Type B pancreatic cell (in vitro differentiated cells): Measurements from ENCODE around the gene BLOC1S6. TPM values are rescaled to one million over a fixed set of nuclear protein-coding genes. Genes with fewer than 3 reads are reported as not detected.

Experiments
- DNase-seq: peaks from one replicate; pipeline ENCODE4 v3.0.0; 2021; ENCODE audit warnings: mixed read lengths; ENCODE audit not compliant: unreplicated experiment; ENCODE audit errors: extremely low spot score
- H3K27ac Mint-ChIP-seq: 2 replicates; pipeline ENCODE4 v1.8.0; 2021; ENCODE audit warnings: mild to moderate bottlenecking, mixed read lengths
- H3K27me3 Mint-ChIP-seq: 2 replicates; pipeline ENCODE4 v1.8.0; 2021; ENCODE audit warnings: mixed read lengths
- H3K36me3 Mint-ChIP-seq: 2 replicates; pipeline ENCODE4 v1.8.0; 2021; ENCODE audit warnings: mixed read lengths
- H3K4me1 Mint-ChIP-seq: one replicate; pipeline ENCODE4 v1.8.0; 2021; ENCODE audit warnings: mixed read lengths; ENCODE audit not compliant: unreplicated experiment
- H3K4me3 Mint-ChIP-seq: 2 replicates; pipeline ENCODE4 v1.8.0; 2021; ENCODE audit warnings: mild to moderate bottlenecking, mixed read lengths
- H3K9me3 Mint-ChIP-seq: 2 replicates; pipeline ENCODE4 v1.8.0; 2021; ENCODE audit warnings: mixed read lengths
- CTCF ChIP-seq: fragments of 200-600 bp; sonication (generic); conservative IDR thresholded peaks from 2 replicates; pipeline ENCODE4 v1.5.0; 2021; ENCODE audit warnings: antibody characterized with exemption, mild to moderate bottlenecking
- total RNA-seq: library from RNA; stranded (reverse); gene quantifications from 2 replicates; pipeline ENCODE4 v1.2.1, GENCODE V29; 2021; ENCODE audit warnings: low replicate concordance

Gene BLOC1S6
- total RNA-seq, 1 donor from 2014 or later, result 46.7 TPM

DNA sequence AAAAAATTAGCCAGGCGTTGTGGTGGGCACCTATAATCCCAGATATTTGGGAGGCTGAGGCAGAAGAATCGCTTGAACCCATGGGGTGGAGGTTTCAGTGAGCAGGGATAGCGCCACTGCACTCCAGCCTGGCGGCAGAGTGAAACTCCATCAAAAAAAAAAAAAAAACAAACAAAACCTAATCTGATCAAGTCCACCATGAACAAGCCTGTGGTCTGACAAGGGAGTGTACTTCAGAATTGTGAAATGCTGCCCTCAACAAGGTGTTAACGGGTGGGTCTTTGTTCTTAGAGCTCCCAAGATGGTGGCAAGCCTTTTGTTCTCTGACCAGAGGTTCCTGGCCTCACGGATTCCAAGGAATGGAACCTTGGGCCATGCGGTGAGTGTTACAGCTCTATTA is 40.4 kb upstream of the BLOC1S6 start:
- Mint-ChIP-seq H3K36me3 (no peaks in the 10 kb centered on the region), H3K27ac (no peak overlapping the region), H3K4me3 (no peak overlapping the region), H3K4me1 (no peaks in the 10 kb centered on the region), H3K9me3 (no peaks in the 10 kb centered on the region), H3K27me3 (no peaks in the 10 kb centered on the region)
- no peak for TF ChIP-seq CTCF
- no peak for DNase-seq

DNA sequence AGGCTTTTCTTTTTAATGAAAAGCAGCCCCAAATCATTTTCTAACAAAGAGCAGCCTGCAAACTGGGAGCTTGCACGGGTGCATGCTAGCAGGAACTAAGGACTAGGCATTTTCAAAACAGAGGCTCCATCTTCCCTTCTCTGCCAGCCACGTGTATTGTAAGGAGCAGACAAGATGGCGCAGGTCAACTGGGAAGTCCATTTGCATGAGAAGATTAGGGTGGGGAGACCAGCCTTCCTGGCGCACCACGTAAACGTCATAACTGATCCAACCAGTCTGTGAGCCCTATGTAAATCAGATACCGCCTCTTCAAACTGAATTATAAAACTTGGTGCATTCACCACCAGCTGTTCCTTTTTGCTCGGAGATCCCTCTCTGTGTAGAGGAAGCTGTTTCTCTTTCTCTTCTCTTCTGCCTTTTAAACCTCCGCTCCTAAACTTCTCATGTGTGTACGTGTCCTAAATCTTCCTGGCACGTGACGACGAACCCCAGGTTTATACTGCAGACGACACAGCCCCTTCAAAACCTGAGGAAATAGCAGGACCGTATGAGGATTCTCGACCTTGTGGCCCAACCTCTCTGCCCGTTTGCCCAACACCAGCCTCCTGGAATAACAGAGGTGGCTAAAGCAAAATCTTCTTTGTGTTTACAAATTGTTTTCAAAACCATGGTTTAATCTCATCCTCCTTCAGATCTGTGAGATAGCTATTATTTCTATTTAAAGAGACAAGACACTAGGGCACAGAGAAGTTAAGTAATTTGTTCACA is 38.2 kb upstream of the BLOC1S6 start:
- no peaks in the 10 kb centered on the region for H3K4me1 Mint-ChIP-seq
- no peak overlapping the region for H3K27ac Mint-ChIP-seq
- TF ChIP-seq CTCF, result no peak
- no peaks in the 10 kb centered on the region for H3K36me3 Mint-ChIP-seq
- no peak overlapping the region for H3K4me3 Mint-ChIP-seq
- no peak for DNase-seq
- no peaks in the 10 kb centered on the region for H3K9me3 Mint-ChIP-seq
- H3K27me3 Mint-ChIP-seq, result no peaks in the 10 kb centered on the region

GRCh38 chr15:45549541-45550220 is 37.5 kb upstream of the BLOC1S6 start:
- no peaks in the 10 kb centered on the region for H3K4me1 Mint-ChIP-seq
- no peak for DNase-seq

DNA sequence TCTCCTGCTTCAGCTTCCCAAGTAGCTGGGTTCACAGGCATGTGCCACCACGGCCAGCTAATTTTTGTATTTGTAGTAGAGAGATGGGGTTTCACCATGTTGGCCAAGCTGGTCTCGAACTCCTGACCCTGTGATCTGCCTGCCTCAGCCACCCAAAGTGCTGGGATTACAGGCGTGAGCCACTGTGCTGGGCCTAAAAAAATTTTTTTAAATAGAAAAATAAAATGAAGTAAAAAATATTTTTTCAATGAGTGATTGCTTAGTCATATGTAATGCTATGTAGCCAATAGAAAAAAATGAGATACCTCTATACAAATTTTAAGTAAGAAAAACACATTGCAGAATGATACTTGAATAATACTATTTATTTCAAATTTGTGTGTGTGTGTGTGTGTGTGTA is 36.7 kb upstream of the BLOC1S6 start:
- H3K36me3 Mint-ChIP-seq, result no peaks in the 10 kb centered on the region
- H3K27ac Mint-ChIP-seq, result no peak overlapping the region
- H3K9me3 Mint-ChIP-seq, result no peaks in the 10 kb centered on the region
- peaks cover 6% of the 10 kb centered on the region for H3K27me3 Mint-ChIP-seq
- no peak for DNase-seq
- H3K4me3 Mint-ChIP-seq, result no peak overlapping the region
- no peaks in the 10 kb centered on the region for H3K4me1 Mint-ChIP-seq
- no peak for TF ChIP-seq CTCF

More at GRCh38 chr15:45549541-45550220, 37.5 kb upstream of the BLOC1S6 start:
- TF ChIP-seq CTCF, result no peak
- H3K36me3 Mint-ChIP-seq, result no peaks in the 10 kb centered on the region
- no peaks in the 10 kb centered on the region for H3K9me3 Mint-ChIP-seq
- H3K27ac Mint-ChIP-seq, result no peak overlapping the region
- H3K27me3 Mint-ChIP-seq, result peaks cover 3% of the 10 kb centered on the region
- no peak overlapping the region for H3K4me3 Mint-ChIP-seq

- Mint-ChIP-seq H3K27me3 (peaks cover 13% of the 10 kb centered on the region), H3K27ac (no peak overlapping the region), H3K4me3 (no peak overlapping the region), H3K36me3 (no peaks in the 10 kb centered on the region), H3K9me3 (no peaks in the 10 kb centered on the region), H3K4me1 (no peaks in the 10 kb centered on the region)
- DNase-seq, result no peak
- TF ChIP-seq CTCF, result no peak
These were observed 35.5 kb upstream of the BLOC1S6 start for GRCh38 chr15:45551676-45552075.
